ENCODE results near the gene TBL1XR1.

Gene TBL1XR1

GRCh38 chr3:177071496-177072156 is 125.7 kb downstream of the TBL1XR1 start:
- Histone ChIP-seq H3K79me2 (ENCODE audit: insufficient read depth, low read depth) (peaks cover 98% of the 10 kb centered on the region), H4K20me1 (ENCODE audit: insufficient read depth) (peaks cover 63% of the 10 kb centered on the region), H3K9ac (no peak overlapping the region), H3K4me3 (IDR thresholded peaks at IDR 0.05; ENCODE audit: insufficient read depth, low read depth, low read length) (no peak overlapping the region), H3K36me3 (ENCODE audit: insufficient read depth) (no peaks in the 10 kb centered on the region), H3K4me2 (no peak overlapping the region), H3K27me3 (ENCODE audit: insufficient read depth, low read depth) (no peaks in the 10 kb centered on the region), H2AFZ (ENCODE audit: low read depth) (no peak overlapping the region), H3K4me1 (ENCODE audit: low read depth, poor library complexity, severe bottlenecking) (peaks cover 34% of the 10 kb centered on the region), H3K27ac (no peak overlapping the region)
- TF ChIP-seq, protein P1, sequence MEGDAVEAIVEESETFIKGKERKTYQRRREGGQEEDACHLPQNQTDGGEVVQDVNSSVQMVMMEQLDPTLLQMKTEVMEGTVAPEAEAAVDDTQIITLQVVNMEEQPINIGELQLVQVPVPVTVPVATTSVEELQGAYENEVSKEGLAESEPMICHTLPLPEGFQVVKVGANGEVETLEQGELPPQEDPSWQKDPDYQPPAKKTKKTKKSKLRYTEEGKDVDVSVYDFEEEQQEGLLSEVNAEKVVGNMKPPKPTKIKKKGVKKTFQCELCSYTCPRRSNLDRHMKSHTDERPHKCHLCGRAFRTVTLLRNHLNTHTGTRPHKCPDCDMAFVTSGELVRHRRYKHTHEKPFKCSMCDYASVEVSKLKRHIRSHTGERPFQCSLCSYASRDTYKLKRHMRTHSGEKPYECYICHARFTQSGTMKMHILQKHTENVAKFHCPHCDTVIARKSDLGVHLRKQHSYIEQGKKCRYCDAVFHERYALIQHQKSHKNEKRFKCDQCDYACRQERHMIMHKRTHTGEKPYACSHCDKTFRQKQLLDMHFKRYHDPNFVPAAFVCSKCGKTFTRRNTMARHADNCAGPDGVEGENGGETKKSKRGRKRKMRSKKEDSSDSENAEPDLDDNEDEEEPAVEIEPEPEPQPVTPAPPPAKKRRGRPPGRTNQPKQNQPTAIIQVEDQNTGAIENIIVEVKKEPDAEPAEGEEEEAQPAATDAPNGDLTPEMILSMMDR (conservative IDR thresholded peaks at IDR 0.05; ENCODE audit: low read depth, low read length): no peak

- H3K4me2 ChIP-seq: no peak overlapping the region
- H3K27ac ChIP-seq: no peak overlapping the region
- H3K4me1 ChIP-seq (ENCODE audit: low read depth, poor library complexity, severe bottlenecking): peaks cover 48% of the 10 kb centered on the region
- no peaks in the 10 kb centered on the region for H3K27me3 ChIP-seq (ENCODE audit: insufficient read depth, low read depth)
- H3K79me2 ChIP-seq (ENCODE audit: insufficient read depth, low read depth): peaks cover 98% of the 10 kb centered on the region
- H3K36me3 ChIP-seq (ENCODE audit: insufficient read depth): no peaks in the 10 kb centered on the region
- H4K20me1 ChIP-seq (ENCODE audit: insufficient read depth): peaks cover 64% of the 10 kb centered on the region
- no peak overlapping the region for H2AFZ ChIP-seq (ENCODE audit: low read depth)
- H3K4me3 ChIP-seq (IDR thresholded peaks at IDR 0.05; ENCODE audit: insufficient read depth, low read depth, low read length): no peak overlapping the region
- H3K9ac ChIP-seq: no peak overlapping the region
- TF ChIP-seq, protein P1 (conservative IDR thresholded peaks at IDR 0.05; ENCODE audit: low read depth, low read length): no peak
These were observed 127.6 kb downstream of the TBL1XR1 start for GRCh38 chr3:177069514-177070329.

GRCh38 chr3:177068967-177069366 is 128.3 kb downstream of the TBL1XR1 start:
- Histone ChIP-seq H2AFZ (ENCODE audit: low read depth) (no peak overlapping the region), H3K36me3 (ENCODE audit: insufficient read depth) (no peaks in the 10 kb centered on the region), H3K4me3 (IDR thresholded peaks at IDR 0.05; ENCODE audit: insufficient read depth, low read depth, low read length) (no peak overlapping the region), H3K9ac (no peak overlapping the region), H3K79me2 (ENCODE audit: insufficient read depth, low read depth) (peaks cover 98% of the 10 kb centered on the region), H4K20me1 (ENCODE audit: insufficient read depth) (peaks cover 66% of the 10 kb centered on the region), H3K27me3 (ENCODE audit: insufficient read depth, low read depth) (no peaks in the 10 kb centered on the region), H3K4me2 (no peak overlapping the region), H3K4me1 (ENCODE audit: low read depth, poor library complexity, severe bottlenecking) (peaks cover 52% of the 10 kb centered on the region), H3K27ac (no peak overlapping the region)
- TF ChIP-seq, protein P1 (conservative IDR thresholded peaks at IDR 0.05; ENCODE audit: low read depth, low read length): no peak

GRCh38 chr3:177066068-177066467 is 131.2 kb downstream of the TBL1XR1 start:
- Histone ChIP-seq H3K9ac (no peak overlapping the region), H3K4me1 (ENCODE audit: low read depth, poor library complexity, severe bottlenecking) (peaks cover 77% of the 10 kb centered on the region), H3K4me3 (IDR thresholded peaks at IDR 0.05; ENCODE audit: insufficient read depth, low read depth, low read length) (no peak overlapping the region), H4K20me1 (ENCODE audit: insufficient read depth) (peaks cover 57% of the 10 kb centered on the region), H3K4me2 (no peak overlapping the region), H3K27ac (no peak overlapping the region), H3K79me2 (ENCODE audit: insufficient read depth, low read depth) (peaks cover 98% of the 10 kb centered on the region), H3K27me3 (ENCODE audit: insufficient read depth, low read depth) (no peaks in the 10 kb centered on the region), H3K36me3 (ENCODE audit: insufficient read depth) (peaks cover 5% of the 10 kb centered on the region; the same call in 1 of the 2 replicates), H2AFZ (ENCODE audit: low read depth) (no peak overlapping the region)
- TF ChIP-seq, protein P1 (conservative IDR thresholded peaks at IDR 0.05; ENCODE audit: low read depth, low read length): no peak
